Fibroblast of pulmonary artery (primary cell): Measurements from ENCODE around the gene TTYH1.

Experiments
- DNase-seq: peaks from one replicate; pipeline ENCODE4 v3.0.0-alpha.2; 2010; ENCODE audit warnings: low read depth
- H3K4me3 ChIP-seq: replicated peaks from 2 replicates; pipeline ENCODE4 v1.5.1; 2011; ENCODE audit warnings: low read depth, mild to moderate bottlenecking, control low read depth, low read length, moderate library complexity
- CTCF ChIP-seq: IDR thresholded peaks from 2 replicates; pipeline ENCODE4 v1.5.1; 2011; ENCODE audit warnings: mild to moderate bottlenecking, control low read depth, low read length, inconsistent platforms; ENCODE audit errors: missing control alignments

Gene TTYH1

GRCh38 chr19:54477650-54478049 lies 62.4 kb downstream of the TTYH1 start:
- no peak overlapping the region for H3K4me3 ChIP-seq
- no peak for DNase-seq
- peak; percentile 8 for TF ChIP-seq CTCF

DNA sequence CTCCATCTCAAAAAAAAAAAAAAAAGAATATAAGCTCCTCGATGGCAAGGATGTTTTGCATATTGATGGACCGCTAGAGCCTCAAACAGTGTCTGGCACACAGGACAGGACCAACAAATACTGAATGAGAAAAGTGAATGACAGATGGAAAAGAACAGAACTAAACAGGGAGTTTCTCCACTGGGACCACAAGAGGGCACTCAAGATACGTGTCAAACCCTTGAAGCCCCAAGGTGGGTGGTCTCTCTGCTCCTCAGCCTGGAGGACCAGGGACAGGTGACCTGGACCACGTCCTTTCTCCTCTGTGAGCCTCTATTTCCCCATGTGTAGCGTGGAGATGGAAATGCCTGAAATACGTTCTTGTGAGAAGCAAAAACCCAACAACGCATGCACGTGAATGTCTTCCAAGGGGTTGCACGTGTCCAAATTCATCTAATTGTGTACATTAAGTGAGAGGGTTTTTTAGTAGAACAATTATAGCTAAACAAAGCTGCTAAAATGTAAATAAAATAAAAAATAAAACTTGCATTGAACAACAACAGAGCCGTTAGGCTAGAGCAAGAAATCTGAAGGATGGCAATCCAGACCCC lies 63.5 kb downstream of the TTYH1 start:
- H3K4me3 ChIP-seq: no peak overlapping the region
- peak; percentile 67 for DNase-seq
- TF ChIP-seq CTCF: peak; percentile 76

DNA sequence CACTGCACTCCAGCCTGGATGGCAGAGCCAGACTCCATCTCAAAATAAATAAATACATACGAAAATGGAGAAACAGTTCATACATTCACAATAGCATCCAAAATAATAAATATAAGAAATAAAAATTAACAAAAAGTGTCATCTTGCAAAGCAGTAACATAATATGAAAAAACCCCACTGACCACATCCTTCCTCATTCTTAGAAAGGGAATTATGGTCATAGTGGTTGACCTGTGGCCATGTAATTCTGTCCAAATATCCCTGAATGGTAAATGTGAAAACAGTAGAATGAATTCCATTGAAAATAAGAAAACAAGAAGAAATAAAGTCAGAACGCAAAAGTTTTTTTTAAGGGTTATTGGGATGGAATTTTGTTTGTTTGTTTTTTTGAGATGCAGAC lies 64.8 kb downstream of the TTYH1 start:
- TF ChIP-seq CTCF: no peak
- H3K4me3 ChIP-seq: no peak overlapping the region
- DNase-seq: no peak

GRCh38 chr19:54481326-54481930 lies 66.2 kb downstream of the TTYH1 start:
- peak; percentile 63 for DNase-seq
- peak; percentile 84 for TF ChIP-seq CTCF
- no peak overlapping the region for H3K4me3 ChIP-seq

DNA sequence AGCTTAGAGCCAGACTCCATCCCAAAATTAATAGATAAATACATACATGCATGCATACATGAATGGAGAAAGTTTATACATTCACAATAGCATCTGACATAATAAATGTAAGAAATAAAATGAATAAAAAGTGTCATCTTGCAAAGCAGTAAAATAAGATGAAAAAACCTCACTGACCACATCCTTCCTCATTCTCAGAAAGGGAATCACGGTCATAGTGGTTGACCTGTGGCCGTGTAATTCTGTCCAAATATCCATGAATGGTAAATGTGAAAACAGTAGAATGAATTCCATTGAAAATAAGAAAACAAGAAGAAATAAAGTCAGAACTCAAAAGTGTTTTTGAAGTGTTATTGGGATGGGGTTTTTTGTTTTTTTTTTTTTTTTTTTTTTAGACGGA lies 67.6 kb downstream of the TTYH1 start:
- no peak for DNase-seq
- TF ChIP-seq CTCF: no peak
- H3K4me3 ChIP-seq: no peak overlapping the region

DNA sequence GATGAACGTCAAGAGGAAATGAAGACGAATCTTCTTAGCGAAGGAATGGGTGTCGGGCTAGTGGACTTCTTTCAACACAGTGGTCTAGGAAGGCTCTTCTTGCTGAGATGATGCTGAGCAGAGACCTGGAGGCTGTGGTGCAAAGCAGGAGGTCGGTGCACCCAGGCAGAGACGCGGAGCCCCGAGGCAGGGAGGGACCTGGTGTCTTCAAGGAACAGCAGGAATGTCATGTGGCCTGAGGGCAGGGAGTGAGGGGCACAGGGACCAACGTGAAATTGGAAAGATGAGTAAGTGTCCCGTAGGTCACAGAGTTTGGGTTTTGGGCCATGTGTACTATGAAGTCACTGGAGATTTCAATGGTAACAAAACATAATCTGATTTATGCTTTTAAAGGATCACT lies 69.2 kb downstream of the TTYH1 start:
- H3K4me3 ChIP-seq: no peak overlapping the region
- TF ChIP-seq CTCF: no peak
- DNase-seq: no peak

DNA sequence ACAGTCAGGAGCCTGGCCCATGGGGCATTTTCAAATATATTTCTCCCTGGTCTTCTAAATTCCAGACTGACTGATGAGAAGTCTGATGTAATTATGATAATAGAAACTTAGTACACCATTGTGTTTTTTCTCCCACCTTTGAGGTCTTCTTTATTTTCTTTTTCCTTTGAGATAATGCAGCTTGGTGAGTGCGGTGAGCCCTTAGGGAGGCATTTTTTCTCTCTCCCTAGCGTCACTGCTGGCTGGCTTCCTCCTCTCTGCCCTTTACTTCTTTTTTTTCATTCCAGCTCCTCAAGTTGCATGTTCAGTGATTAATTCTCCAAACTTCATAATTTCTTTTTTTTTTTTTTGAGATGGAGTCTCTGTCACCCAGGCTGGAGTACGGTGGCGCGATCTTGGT lies 70.6 kb downstream of the TTYH1 start:
- no peak for DNase-seq
- H3K4me3 ChIP-seq: no peak overlapping the region
- TF ChIP-seq CTCF: no peak
